Measurements from ENCODE around the gene PRR30.
A peak's percentile ranks its signal among the peaks of the same experiment; 100 is the strongest.

The PRR30 gene

DNA sequence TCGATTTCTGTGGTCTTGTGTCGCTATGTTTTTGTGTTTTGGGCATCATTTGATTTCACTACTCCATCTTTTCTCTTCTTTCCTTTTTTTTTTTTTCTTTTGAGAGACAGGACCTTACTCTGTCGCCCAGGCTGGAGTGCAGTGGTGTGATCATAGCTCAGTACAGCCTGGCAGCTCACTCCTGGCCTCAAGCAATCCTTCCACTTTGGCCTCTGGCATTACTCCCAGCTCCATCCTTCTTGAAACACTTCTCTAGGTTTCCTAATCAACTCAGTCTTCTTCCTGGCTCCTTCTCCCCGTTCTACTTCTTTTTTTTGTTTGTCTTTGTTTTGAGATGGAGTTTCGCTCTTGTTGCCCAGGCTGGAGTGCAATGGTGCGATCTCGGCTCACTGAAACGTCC lies 36.1 kb upstream of the PRR30 start:
- TF ChIP-seq TAF1 (IDR thresholded peaks at IDR 0.05; ENCODE audit: low read depth, low read length) (no peak), PAX5 (IDR thresholded peaks at IDR 0.05; ENCODE audit: insufficient read depth, low read length, severe bottlenecking) (no peak), POLR2A (IDR thresholded peaks at IDR 0.05; ENCODE audit: low read depth, low read length) (no peak), POLR2AphosphoS5 (IDR thresholded peaks at IDR 0.05; ENCODE audit: low read depth, low read length) (no peak), POU2F2 (IDR thresholded peaks at IDR 0.05; ENCODE audit: low read depth, low read length) (no peak), SPI1 (IDR thresholded peaks at IDR 0.05; ENCODE audit: low read depth, low read length) (no peak)
- FAIRE-seq (no peak), DNase-seq (ENCODE audit: insufficient read length, low spot score) (no peak)

- FAIRE-seq: no peak
- no peak for TF ChIP-seq SPI1 (IDR thresholded peaks at IDR 0.05; ENCODE audit: low read depth, low read length)
- TF ChIP-seq POU2F2 (IDR thresholded peaks at IDR 0.05; ENCODE audit: low read depth, low read length): no peak
- TF ChIP-seq PAX5 (IDR thresholded peaks at IDR 0.05; ENCODE audit: insufficient read depth, low read length, severe bottlenecking): no peak
- TF ChIP-seq POLR2A (IDR thresholded peaks at IDR 0.05; ENCODE audit: low read depth, low read length): no peak
- TF ChIP-seq POLR2AphosphoS5 (IDR thresholded peaks at IDR 0.05; ENCODE audit: low read depth, low read length): no peak
- TF ChIP-seq TAF1 (IDR thresholded peaks at IDR 0.05; ENCODE audit: low read depth, low read length): no peak
- no peak for DNase-seq (ENCODE audit: insufficient read length, low spot score)
Observed at GRCh38 chr2:27174638-27175037, 35.4 kb upstream of the PRR30 start.

GRCh38 chr2:27171351-27171848 lies 32.2 kb upstream of the PRR30 start:
- TF ChIP-seq POLR2A (IDR thresholded peaks at IDR 0.05; ENCODE audit: low read depth, low read length) (no peak), POU2F2 (IDR thresholded peaks at IDR 0.05; ENCODE audit: low read depth, low read length) (no peak), POLR2AphosphoS5 (IDR thresholded peaks at IDR 0.05; ENCODE audit: low read depth, low read length) (no peak), TAF1 (IDR thresholded peaks at IDR 0.05; ENCODE audit: low read depth, low read length) (no peak), PAX5 (IDR thresholded peaks at IDR 0.05; ENCODE audit: insufficient read depth, low read length, severe bottlenecking) (no peak), SPI1 (IDR thresholded peaks at IDR 0.05; ENCODE audit: low read depth, low read length) (no peak)
- FAIRE-seq (no peak), DNase-seq (ENCODE audit: insufficient read length, low spot score) (no peak)

DNA sequence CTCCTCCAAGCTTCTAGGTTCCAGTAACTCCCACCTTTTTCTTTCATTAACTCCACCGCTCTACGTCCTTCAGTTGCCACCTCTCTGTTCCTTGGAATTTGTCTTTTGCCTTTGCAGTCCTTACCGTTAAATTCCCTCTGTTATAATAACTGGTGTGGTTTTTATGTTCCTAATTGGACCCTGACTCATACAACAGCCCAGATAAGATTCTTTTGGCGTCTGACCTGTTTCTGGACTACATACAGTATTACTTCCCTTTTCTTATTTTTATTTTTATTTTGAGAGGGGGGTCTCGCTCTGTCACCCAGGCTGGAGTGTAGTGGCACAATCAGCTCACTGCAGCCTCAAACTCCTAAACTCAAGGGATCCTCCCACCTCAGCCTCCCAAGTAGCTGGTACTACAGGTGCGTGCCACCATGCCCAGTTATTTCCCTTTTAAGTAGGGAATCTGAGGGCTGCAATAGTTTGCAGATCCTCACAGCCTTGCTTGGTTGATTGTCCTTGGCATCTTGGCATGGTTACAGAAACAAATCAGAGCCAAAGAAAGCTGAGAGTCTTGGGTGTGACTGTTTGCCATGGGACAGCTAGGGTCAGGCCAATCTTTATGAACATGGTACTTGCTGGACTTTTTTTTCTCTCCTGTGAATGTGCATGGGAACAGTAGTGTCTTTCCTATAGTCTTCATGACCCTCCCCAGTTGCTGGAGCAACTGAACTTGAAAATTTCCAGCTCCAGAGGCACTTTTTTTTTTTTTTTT lies 31.5 kb upstream of the PRR30 start:
- DNase-seq (ENCODE audit: insufficient read length, low spot score) (no peak), FAIRE-seq (no peak)
- TF ChIP-seq POU2F2 (IDR thresholded peaks at IDR 0.05; ENCODE audit: low read depth, low read length) (no peak), POLR2AphosphoS5 (IDR thresholded peaks at IDR 0.05; ENCODE audit: low read depth, low read length) (no peak), SPI1 (IDR thresholded peaks at IDR 0.05; ENCODE audit: low read depth, low read length) (no peak), POLR2A (IDR thresholded peaks at IDR 0.05; ENCODE audit: low read depth, low read length) (no peak), PAX5 (IDR thresholded peaks at IDR 0.05; ENCODE audit: insufficient read depth, low read length, severe bottlenecking) (no peak), TAF1 (IDR thresholded peaks at IDR 0.05; ENCODE audit: low read depth, low read length) (no peak)

GRCh38 chr2:27164960-27165763 lies 26.0 kb upstream of the PRR30 start:
- peak; percentile 96 for TF ChIP-seq SPI1 (IDR thresholded peaks at IDR 0.05; ENCODE audit: low read depth, low read length)
- no peak for TF ChIP-seq POLR2AphosphoS5 (IDR thresholded peaks at IDR 0.05; ENCODE audit: low read depth, low read length)
- DNase-seq (ENCODE audit: insufficient read length, low spot score) (no peak), FAIRE-seq (peak; percentile 87)

GRCh38 chr2:27162151-27163121 lies 23.2 kb upstream of the PRR30 start:
- FAIRE-seq: no peak
- no peak for DNase-seq (ENCODE audit: insufficient read length, low spot score)
- no peak for TF ChIP-seq POLR2AphosphoS5 (IDR thresholded peaks at IDR 0.05; ENCODE audit: low read depth, low read length)
- no peak for TF ChIP-seq TAF1 (IDR thresholded peaks at IDR 0.05; ENCODE audit: low read depth, low read length)
- no peak for TF ChIP-seq POLR2A (IDR thresholded peaks at IDR 0.05; ENCODE audit: low read depth, low read length)
- TF ChIP-seq POU2F2 (IDR thresholded peaks at IDR 0.05; ENCODE audit: low read depth, low read length): no peak
- no peak for TF ChIP-seq SPI1 (IDR thresholded peaks at IDR 0.05; ENCODE audit: low read depth, low read length)
- TF ChIP-seq PAX5 (IDR thresholded peaks at IDR 0.05; ENCODE audit: insufficient read depth, low read length, severe bottlenecking): no peak

DNA sequence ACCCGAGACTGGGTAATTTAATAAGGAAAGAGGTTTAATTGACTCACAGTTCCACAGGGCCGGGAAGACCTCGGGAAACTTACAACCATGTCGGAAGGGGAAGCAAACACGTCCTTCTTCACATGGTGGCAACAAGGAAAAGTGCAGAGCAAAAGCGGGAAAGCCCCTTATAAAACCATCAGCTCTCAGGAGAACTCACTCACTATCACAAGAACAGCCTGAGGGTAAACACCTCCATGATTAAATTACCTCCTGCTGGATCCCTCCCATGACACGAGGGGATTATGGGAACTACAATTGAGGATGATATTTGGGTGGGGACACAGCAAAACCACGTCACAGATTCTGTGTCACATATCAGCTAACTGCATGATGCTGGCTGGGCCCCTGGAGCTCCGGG lies 21.0 kb upstream of the PRR30 start:
- FAIRE-seq (no peak), DNase-seq (ENCODE audit: insufficient read length, low spot score) (no peak)
- TF ChIP-seq TAF1 (IDR thresholded peaks at IDR 0.05; ENCODE audit: low read depth, low read length) (no peak), POU2F2 (IDR thresholded peaks at IDR 0.05; ENCODE audit: low read depth, low read length) (no peak), PAX5 (IDR thresholded peaks at IDR 0.05; ENCODE audit: insufficient read depth, low read length, severe bottlenecking) (no peak), SPI1 (IDR thresholded peaks at IDR 0.05; ENCODE audit: low read depth, low read length) (no peak), POLR2A (IDR thresholded peaks at IDR 0.05; ENCODE audit: low read depth, low read length) (no peak)

GRCh38 chr2:27159271-27159670 lies 20.1 kb upstream of the PRR30 start:
- no peak for DNase-seq (ENCODE audit: insufficient read length, low spot score)
- no peak for FAIRE-seq
- TF ChIP-seq POU2F2 (IDR thresholded peaks at IDR 0.05; ENCODE audit: low read depth, low read length) (no peak), TAF1 (IDR thresholded peaks at IDR 0.05; ENCODE audit: low read depth, low read length) (no peak), POLR2AphosphoS5 (IDR thresholded peaks at IDR 0.05; ENCODE audit: low read depth, low read length) (no peak), SPI1 (IDR thresholded peaks at IDR 0.05; ENCODE audit: low read depth, low read length) (no peak), POLR2A (IDR thresholded peaks at IDR 0.05; ENCODE audit: low read depth, low read length) (no peak), PAX5 (IDR thresholded peaks at IDR 0.05; ENCODE audit: insufficient read depth, low read length, severe bottlenecking) (no peak)
